Endothelial cell (in vitro differentiated cells): ENCODE measurements around the gene DNAJC4. TPM values are rescaled to one million over a fixed set of nuclear protein-coding genes. Genes with fewer than 3 reads are reported as not detected.

Experiments
- DNase-seq: peaks from one replicate; pipeline ENCODE4 v3.0.0; 2021; ENCODE audit warnings: low spot score
- H3K27ac Mint-ChIP-seq: one replicate; pipeline ENCODE4 v1.8.0; 2021; ENCODE audit warnings: mixed read lengths, inconsistent platforms; ENCODE audit not compliant: unreplicated experiment
- H3K27me3 Mint-ChIP-seq: one replicate; pipeline ENCODE4 v1.8.0; 2021; ENCODE audit warnings: mild to moderate bottlenecking, moderate library complexity, mixed read lengths, inconsistent platforms; ENCODE audit not compliant: unreplicated experiment
- H3K36me3 Mint-ChIP-seq: one replicate; pipeline ENCODE4 v1.8.0; 2021; ENCODE audit warnings: mild to moderate bottlenecking, low read depth, mixed read lengths, inconsistent platforms; ENCODE audit not compliant: unreplicated experiment
- H3K4me1 Mint-ChIP-seq: one replicate; pipeline ENCODE4 v1.8.0; 2021; ENCODE audit warnings: mild to moderate bottlenecking, mixed read lengths, inconsistent platforms; ENCODE audit not compliant: unreplicated experiment
- H3K4me3 Mint-ChIP-seq: one replicate; pipeline ENCODE4 v1.8.0; 2021; ENCODE audit warnings: mild to moderate bottlenecking, mixed read lengths, inconsistent platforms; ENCODE audit not compliant: unreplicated experiment
- H3K9me3 Mint-ChIP-seq: one replicate; pipeline ENCODE4 v1.8.0; 2021; ENCODE audit warnings: mixed read lengths, inconsistent platforms; ENCODE audit not compliant: unreplicated experiment
- CTCF ChIP-seq: fragments of 200-600 bp; sonication (generic); IDR thresholded peaks from one replicate; pipeline ENCODE4 v1.5.0; 2021; ENCODE audit warnings: antibody characterized with exemption; ENCODE audit not compliant: unreplicated experiment
- total RNA-seq: library from RNA; stranded (reverse); fragmentation: NEBNext Ultra II Directional; extraction: Animal tissue kit (Norgen Biotek cat#: 25700); gene quantifications from one replicate; pipeline ENCODE4 v1.2.1, GENCODE V29; 2021; ENCODE audit not compliant: unreplicated experiment

DNAJC4 gene
- total RNA-seq, 1 donor from 2014 or later, result 38.0 TPM

- no peak overlapping the region for H3K27ac Mint-ChIP-seq
- H3K4me1 Mint-ChIP-seq, result peaks cover 4% of the 10 kb centered on the region
- no peaks in the 10 kb centered on the region for H3K9me3 Mint-ChIP-seq
- peaks cover 54% of the 10 kb centered on the region for H3K36me3 Mint-ChIP-seq
- TF ChIP-seq CTCF, result no peak
- H3K4me3 Mint-ChIP-seq, result no peak overlapping the region
- no peak for DNase-seq
- peaks cover 7% of the 10 kb centered on the region for H3K27me3 Mint-ChIP-seq
Measured at GRCh38 chr11:64198511-64198910, 31.8 kb upstream of the DNAJC4 start.

GRCh38 chr11:64201543-64201942, 28.8 kb upstream of the DNAJC4 start:
- Mint-ChIP-seq H3K9me3 (no peaks in the 10 kb centered on the region), H3K4me3 (peak overlapping the region; percentile 63), H3K36me3 (peaks cover 44% of the 10 kb centered on the region), H3K4me1 (peaks cover 23% of the 10 kb centered on the region), H3K27me3 (peaks cover 9% of the 10 kb centered on the region), H3K27ac (no peak overlapping the region)
- TF ChIP-seq CTCF, result no peak
- no peak for DNase-seq

GRCh38 chr11:64202992-64203391, 27.4 kb upstream of the DNAJC4 start:
- Mint-ChIP-seq H3K9me3 (no peaks in the 10 kb centered on the region), H3K36me3 (peaks cover 35% of the 10 kb centered on the region), H3K4me1 (peaks cover 33% of the 10 kb centered on the region), H3K4me3 (peak overlapping the region; percentile 78), H3K27ac (no peak overlapping the region), H3K27me3 (peaks cover 8% of the 10 kb centered on the region)
- DNase-seq, result no peak
- TF ChIP-seq CTCF, result no peak

DNA sequence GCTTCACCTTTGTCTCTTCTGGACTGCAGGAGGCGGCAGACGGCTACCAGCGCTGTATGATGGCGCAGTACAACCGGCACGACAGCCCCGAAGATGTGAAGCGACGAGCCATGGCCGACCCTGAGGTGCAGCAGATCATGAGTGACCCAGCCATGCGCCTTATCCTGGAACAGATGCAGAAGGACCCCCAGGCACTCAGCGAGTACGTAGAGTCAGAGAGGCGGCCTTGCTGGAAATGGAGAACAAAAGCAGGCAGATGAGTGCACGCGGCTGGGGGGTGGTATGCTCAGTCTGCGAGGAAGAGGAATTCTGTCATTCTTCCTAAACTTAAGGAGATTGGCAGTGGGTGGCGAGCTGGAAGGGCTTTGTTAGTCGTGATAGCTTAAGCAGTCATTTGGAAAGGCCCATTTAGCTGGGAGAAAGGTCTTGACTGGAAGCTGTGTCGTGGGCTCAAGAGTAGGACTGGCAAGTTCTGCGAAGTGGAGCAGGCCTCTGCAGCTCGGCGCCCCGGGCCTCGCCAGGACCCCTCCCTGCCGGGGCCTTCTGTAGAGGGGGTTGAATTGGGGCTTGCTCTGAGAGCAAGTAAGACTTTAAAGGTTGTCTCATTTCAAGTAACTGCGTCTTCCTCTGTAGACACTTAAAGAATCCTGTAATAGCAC, 26.8 kb upstream of the DNAJC4 start:
- Mint-ChIP-seq H3K27me3 (peaks cover 7% of the 10 kb centered on the region), H3K4me1 (peaks cover 33% of the 10 kb centered on the region), H3K36me3 (peaks cover 35% of the 10 kb centered on the region), H3K9me3 (no peaks in the 10 kb centered on the region), H3K4me3 (peak overlapping the region; percentile 78), H3K27ac (peak overlapping the region; percentile 55)
- DNase-seq, result no peak
- no peak for TF ChIP-seq CTCF

GRCh38 chr11:64204080-64204440, 26.3 kb upstream of the DNAJC4 start:
- H3K27ac Mint-ChIP-seq, result peak overlapping the region; percentile 55
- peaks cover 7% of the 10 kb centered on the region for H3K27me3 Mint-ChIP-seq
- peaks cover 35% of the 10 kb centered on the region for H3K36me3 Mint-ChIP-seq
- no peak overlapping the region for H3K4me3 Mint-ChIP-seq
- H3K4me1 Mint-ChIP-seq, result peaks cover 33% of the 10 kb centered on the region
- no peaks in the 10 kb centered on the region for H3K9me3 Mint-ChIP-seq
- DNase-seq, result no peak
- TF ChIP-seq CTCF, result no peak
